Neural cell (in vitro differentiated cells): ENCODE measurements around the gene CHCHD3. TPM values are rescaled to one million over a fixed set of nuclear protein-coding genes. Genes with fewer than 3 reads are reported as not detected.

ENCODE experiments used
- H2AFZ ChIP-seq: fragments of 200-600, 300-800 bp; sonication (generic), shearing (Covaris generic); 2 replicates; pipeline ENCODE4 v1.6.0; 2014; ENCODE audit warnings: low read depth, mild to moderate bottlenecking, antibody characterized with exemption, low read length, moderate library complexity
- H3F3A ChIP-seq: fragments of 200-600 bp; shearing (Covaris generic); 2 replicates; pipeline ENCODE4 v1.6.1; 2016; ENCODE audit warnings: mild to moderate bottlenecking, moderate library complexity, mixed read lengths, antibody characterized with exemption, low read length; ENCODE audit not compliant: insufficient read depth, poor library complexity, severe bottlenecking
- H3K27ac ChIP-seq: fragments of 200-600, 300-800 bp; sonication (generic), shearing (Covaris generic); 2 replicates; pipeline ENCODE4 v1.5.1; 2014; ENCODE audit warnings: mild to moderate bottlenecking, low read length, moderate library complexity
- H3K27me3 ChIP-seq: fragments of 300-800, 200-600 bp; sonication (generic), shearing (Covaris generic); 2 replicates; pipeline ENCODE4 v1.6.0; 2014; ENCODE audit warnings: mild to moderate bottlenecking, low read depth, low read length, moderate library complexity; ENCODE audit not compliant: insufficient read depth
- H3K36me3 ChIP-seq: fragments of 300-800, 200-600 bp; sonication (generic), shearing (Covaris generic); 2 replicates; pipeline ENCODE4 v1.5.1; 2014; ENCODE audit warnings: mild to moderate bottlenecking, antibody characterized with exemption, low read length, moderate library complexity; ENCODE audit not compliant: insufficient read depth
- H3K4me2 ChIP-seq: fragments of 300-800, 200-600 bp; sonication (generic), shearing (Covaris generic); 2 replicates; pipeline ENCODE4 v1.6.0; 2014; ENCODE audit warnings: mild to moderate bottlenecking, low read length
- H3K4me3 ChIP-seq: fragments of 300-800, 200-600 bp; sonication (generic), shearing (Covaris generic); 2 replicates; pipeline ENCODE4 v1.5.1; 2014; ENCODE audit warnings: mild to moderate bottlenecking, low read length, moderate library complexity
- H3K79me2 ChIP-seq: fragments of 200-600 bp; shearing (Covaris generic); replicated peaks from 2 replicates; pipeline ENCODE4 v1.6.0; 2014; ENCODE audit warnings: mild to moderate bottlenecking, low read length, moderate library complexity; ENCODE audit not compliant: insufficient read depth
- H3K9ac ChIP-seq: fragments of 300-800, 200-600 bp; sonication (generic), shearing (Covaris generic); 2 replicates; pipeline ENCODE4 v1.6.1; 2016; ENCODE audit warnings: mild to moderate bottlenecking, low read length, mixed read lengths
- H3K9me2 ChIP-seq: fragments of 200-600 bp; shearing (Covaris generic); 2 replicates; pipeline ENCODE4 v1.6.1; 2016; ENCODE audit warnings: mild to moderate bottlenecking, low read length, mixed read lengths; ENCODE audit not compliant: insufficient read depth
- H3K9me3 ChIP-seq: fragments of 200-600, 300-800 bp; sonication (generic), shearing (Covaris generic); 2 replicates; pipeline ENCODE4 v1.6.1; 2016; ENCODE audit warnings: mild to moderate bottlenecking, mixed run types, low read length, moderate library complexity, mixed read lengths
- H4K20me1 ChIP-seq: fragments of 200-600 bp; shearing (Covaris generic); 2 replicates; pipeline ENCODE4 v1.6.1; 2016; ENCODE audit warnings: mild to moderate bottlenecking, mixed run types; ENCODE audit not compliant: insufficient read depth
- CTCF ChIP-seq: fragments of 450-650 bp; IDR thresholded peaks from 2 replicates; pipeline ENCODE4 v1.5.1; 2014; ENCODE audit warnings: antibody characterized with exemption, mild to moderate bottlenecking, moderate library complexity; ENCODE audit not compliant: poor library complexity, severe bottlenecking
- EP300 ChIP-seq: fragments of 450-650 bp; conservative IDR thresholded peaks from 2 replicates; pipeline ENCODE4 v1.6.1; 2014; ENCODE audit warnings: antibody characterized with exemption, mild to moderate bottlenecking, moderate library complexity; ENCODE audit not compliant: poor library complexity, severe bottlenecking
- EZH2 ChIP-seq: fragments of 200-600, 300-800 bp; shearing (Covaris generic), sonication (generic); IDR thresholded peaks from 2 replicates; pipeline ENCODE4 v1.6.1; 2014; ENCODE audit warnings: antibody characterized with exemption, low read length, borderline replicate concordance, mild to moderate bottlenecking; ENCODE audit not compliant: insufficient read depth, poor library complexity, severe bottlenecking
- MXI1 ChIP-seq: fragments of 450-650 bp; conservative IDR thresholded peaks from 2 replicates; pipeline ENCODE4 v1.6.1; 2014; ENCODE audit warnings: antibody characterized with exemption, mild to moderate bottlenecking; ENCODE audit not compliant: poor library complexity, severe bottlenecking
- POLR2AphosphoS5 ChIP-seq: IDR thresholded peaks from 2 replicates; pipeline ENCODE4 v1.6.1; 2012
- RAD21 ChIP-seq: fragments of 450-650 bp; conservative IDR thresholded peaks from 2 replicates; pipeline ENCODE4 v1.6.1; 2014; ENCODE audit warnings: antibody characterized with exemption, mild to moderate bottlenecking, moderate library complexity
- REST ChIP-seq: IDR thresholded peaks from 2 replicates; pipeline ENCODE4 v1.6.1; 2012; ENCODE audit warnings: borderline replicate concordance
- SMC3 ChIP-seq: fragments of 450-650 bp; conservative IDR thresholded peaks from 2 replicates; pipeline ENCODE4 v1.6.1; 2014; ENCODE audit warnings: antibody characterized with exemption, mild to moderate bottlenecking, moderate library complexity; ENCODE audit not compliant: poor library complexity
- TAF1 ChIP-seq: IDR thresholded peaks from 2 replicates; pipeline ENCODE4 v1.6.1; 2012; ENCODE audit warnings: low read depth
- polyA plus RNA-seq: library from polyadenylated mRNA; depleted of rRNA; stranded (reverse); fragments of >200 nt; gene quantifications from 2 replicates; pipeline ENCODE4 v1.2.3, GENCODE V29; 2014

The CHCHD3 gene
- polyA plus RNA-seq, 1 donor from 2014 or later, result 89.9 TPM

GRCh38 chr7:132790104-132790503, 291.8 kb downstream of the CHCHD3 start:
- H3K9me3 ChIP-seq, result no peaks in the 10 kb centered on the region
- no peak for TF ChIP-seq RAD21
- TF ChIP-seq TAF1, result no peak
- no peak for TF ChIP-seq MXI1
- TF ChIP-seq CTCF, result no peak
- TF ChIP-seq POLR2AphosphoS5, result no peak
- TF ChIP-seq EP300, result no peak
- TF ChIP-seq SMC3, result no peak
- no peak for TF ChIP-seq EZH2
- TF ChIP-seq REST, result no peak
- no peak overlapping the region for H3K4me2 ChIP-seq
- no peaks in the 10 kb centered on the region for H3K9me2 ChIP-seq
- H2AFZ ChIP-seq, result no peak overlapping the region
- H3K79me2 ChIP-seq, result no peaks in the 10 kb centered on the region
- no peaks in the 10 kb centered on the region for H4K20me1 ChIP-seq
- no peak overlapping the region for H3K4me3 ChIP-seq
- no peak overlapping the region for H3K27ac ChIP-seq
- no peak overlapping the region for H3K9ac ChIP-seq
- H3K27me3 ChIP-seq, result no peaks in the 10 kb centered on the region
- H3K36me3 ChIP-seq, result no peaks in the 10 kb centered on the region
- H3F3A ChIP-seq, result no peaks in the 10 kb centered on the region

GRCh38 chr7:132789281-132789680, 292.6 kb downstream of the CHCHD3 start:
- Histone ChIP-seq H3K4me2 (no peak overlapping the region), H3F3A (no peaks in the 10 kb centered on the region), H2AFZ (no peak overlapping the region), H3K79me2 (no peaks in the 10 kb centered on the region), H3K27me3 (no peaks in the 10 kb centered on the region), H4K20me1 (no peaks in the 10 kb centered on the region), H3K4me3 (no peak overlapping the region), H3K36me3 (no peaks in the 10 kb centered on the region), H3K9me2 (no peaks in the 10 kb centered on the region), H3K27ac (no peak overlapping the region), H3K9ac (no peak overlapping the region), H3K9me3 (no peaks in the 10 kb centered on the region)
- TF ChIP-seq SMC3, result no peak

- no peak overlapping the region for H3K4me2 ChIP-seq
- no peaks in the 10 kb centered on the region for H3K79me2 ChIP-seq
- H3K27ac ChIP-seq, result no peak overlapping the region
- H3F3A ChIP-seq, result no peaks in the 10 kb centered on the region
- no peaks in the 10 kb centered on the region for H4K20me1 ChIP-seq
- H3K4me3 ChIP-seq, result no peak overlapping the region
- no peaks in the 10 kb centered on the region for H3K36me3 ChIP-seq
- H3K9me2 ChIP-seq, result no peaks in the 10 kb centered on the region
- no peak overlapping the region for H2AFZ ChIP-seq
- TF ChIP-seq EP300 (no peak), CTCF (no peak), SMC3 (no peak), MXI1 (no peak), TAF1 (no peak), EZH2 (no peak), RAD21 (no peak), REST (no peak)
- no peak overlapping the region for H3K9ac ChIP-seq
- no peaks in the 10 kb centered on the region for H3K9me3 ChIP-seq
- no peaks in the 10 kb centered on the region for H3K27me3 ChIP-seq
Observed at GRCh38 chr7:132785870-132786269, 296.0 kb downstream of the CHCHD3 start.
